OCI-LY1 (cell line): Measurements from ENCODE around the gene UST.

Experiments used
- CTCF ChIP-seq: fragments of 200-600 bp; sonication (generic), shearing (Covaris generic); IDR thresholded peaks from 2 replicates; pipeline ENCODE4 v1.5.1; 2017; ENCODE audit warnings: mild to moderate bottlenecking, antibody characterized with exemption, low read length, moderate library complexity, mixed read lengths
- EZH2 ChIP-seq: fragments of 200-600 bp; sonication (generic), shearing (Covaris generic); IDR thresholded peaks from 2 replicates; pipeline ENCODE4 v1.8.0; 2017; ENCODE audit warnings: borderline replicate concordance, mixed run types, mild to moderate bottlenecking, antibody characterized with exemption, low read length, moderate library complexity, mixed read lengths

GRCh38 chr6:148957752-148958151, 210.9 kb downstream of the UST start:
- TF ChIP-seq EZH2 = no peak
- TF ChIP-seq CTCF = no peak
